HepG2 (cell line): Measurements from ENCODE around the gene P4HB. TPM values are rescaled to one million over a fixed set of nuclear protein-coding genes. Genes with fewer than 3 reads are reported as not detected.

Experiments
- HNRNPL ChIP-seq: fragments of 200-400 bp; formaldehyde crosslinking; IDR thresholded peaks from 2 replicates; pipeline ENCODE4 v1.6.1; 2017; ENCODE audit warnings: mild to moderate bottlenecking, low read depth, low read length
- KDM2A ChIP-seq: sonication (generic); formaldehyde crosslinking; IDR thresholded peaks from 2 replicates; pipeline ENCODE4 v1.4.0; 2020; ENCODE audit warnings: low read depth, missing genetic modification reagents, borderline replicate concordance
- KLF11 ChIP-seq: IDR thresholded peaks from 2 replicates; pipeline ENCODE4 v1.6.1; 2016; ENCODE audit warnings: missing compliant biosample characterization
- MAF1 ChIP-seq: sonication (generic); formaldehyde crosslinking; IDR thresholded peaks from 2 replicates; pipeline ENCODE4 v1.5.0; 2020; ENCODE audit warnings: missing genetic modification reagents, borderline replicate concordance
- MEIS1 ChIP-seq: sonication (generic); formaldehyde crosslinking; IDR thresholded peaks from 2 replicates; pipeline ENCODE4 v1.9.0; 2021; ENCODE audit warnings: mild to moderate bottlenecking, missing genetic modification reagents, moderate library complexity, borderline replicate concordance
- NCOA2 ChIP-seq: sonication (generic); formaldehyde crosslinking; IDR thresholded peaks from 2 replicates; pipeline ENCODE4 v1.8.0; 2022; ENCODE audit warnings: inconsistent platforms
- PHF8 ChIP-seq: sonication (generic); formaldehyde crosslinking; IDR thresholded peaks from 2 replicates; pipeline ENCODE4 v1.5.0; 2020; ENCODE audit warnings: missing genetic modification reagents
- ZMYM3 ChIP-seq: sonication (generic); formaldehyde crosslinking; IDR thresholded peaks from 2 replicates; pipeline ENCODE4 v1.5.1; 2020; ENCODE audit warnings: mild to moderate bottlenecking, missing genetic modification reagents
- ZNF10 ChIP-seq: sonication (generic); formaldehyde crosslinking; IDR thresholded peaks from 2 replicates; pipeline ENCODE4 v1.4.0; 2020; ENCODE audit warnings: mild to moderate bottlenecking, low read depth, missing genetic modification reagents, borderline replicate concordance
- ZNF24 ChIP-seq: fragments of 450-650 bp; IDR thresholded peaks from 2 replicates; pipeline ENCODE4 v1.6.1; 2017; ENCODE audit warnings: antibody characterized with exemption, mild to moderate bottlenecking
- ZNF3 ChIP-seq: IDR thresholded peaks from 2 replicates; pipeline ENCODE4 v1.7.0; 2017; ENCODE audit warnings: inconsistent platforms
- ZNF572 ChIP-seq: sonication (generic); formaldehyde crosslinking; IDR thresholded peaks from 2 replicates; pipeline ENCODE4 v1.5.1; 2020; ENCODE audit warnings: mild to moderate bottlenecking, missing genetic modification reagents
- ZSCAN20 ChIP-seq: sonication (generic); formaldehyde crosslinking; IDR thresholded peaks from 2 replicates; pipeline ENCODE4 v1.4.0; 2020; ENCODE audit warnings: missing genetic modification reagents, mild to moderate bottlenecking, borderline replicate concordance
- ZSCAN29 ChIP-seq: sonication (generic); formaldehyde crosslinking; conservative IDR thresholded peaks from 2 replicates; pipeline ENCODE4 v1.4.0; 2020; ENCODE audit warnings: mild to moderate bottlenecking, missing genetic modification reagents
- polyA plus RNA-seq, 8 experiments: library from polyadenylated mRNA; depleted of rRNA in 3 of 8; stranded (reverse) in 7 of 8; unstranded in 1 of 8; fragments of >200 nt; fragmentation: Illumina TruSeq in 4 of 8; extraction: Trizol in 4 of 8; gene quantifications; 2 replicates each; pipeline versions ENCODE4 v1.2.1 to v1.2.3, GENCODE V29; 2011 to 2016; ENCODE audit warnings: low read depth in 4 of 8, missing spikeins in 1 of 8, mixed read lengths in 1 of 8; ENCODE audit not compliant: insufficient read depth in 1 of 8
- total RNA-seq, 5 experiments: library from RNA; depleted of rRNA; stranded (reverse); fragments of >200 nt; fragmentation: Illumina TruSeq; extraction: Trizol; gene quantifications; 2 replicates each; pipeline ENCODE4 v1.2.3, GENCODE V29; 2016; ENCODE audit warnings: low read depth in 1 of 5
- TF ChIP-seq, protein P1 (sequence below): sonication (generic); IDR thresholded peaks from 2 replicates; pipeline ENCODE4 v1.6.1; 2016; ENCODE audit warnings: low read depth, borderline replicate concordance
- TF ChIP-seq, protein P2 (sequence below): sonication (generic); formaldehyde crosslinking; IDR thresholded peaks from 2 replicates; pipeline ENCODE4 v1.5.1; 2020; ENCODE audit warnings: mild to moderate bottlenecking, missing genetic modification reagents
- TF ChIP-seq, protein P3 (sequence below): sonication (generic); formaldehyde crosslinking; IDR thresholded peaks from 2 replicates; pipeline ENCODE4 v1.5.0; 2020; ENCODE audit warnings: mild to moderate bottlenecking, missing genetic modification reagents, moderate library complexity
- TF ChIP-seq, protein P4 (sequence below): sonication (generic); formaldehyde crosslinking; IDR thresholded peaks from 2 replicates; pipeline ENCODE4 v1.5.1; 2020; ENCODE audit warnings: mild to moderate bottlenecking, moderate library complexity, missing genetic modification reagents

Gene P4HB
- total and polyA plus RNA-seq, 2 of the 13 experiments (the other 11 are each of a cell fraction or from before 2014, with no cell fraction given) = 185 to 782 TPM

DNA sequence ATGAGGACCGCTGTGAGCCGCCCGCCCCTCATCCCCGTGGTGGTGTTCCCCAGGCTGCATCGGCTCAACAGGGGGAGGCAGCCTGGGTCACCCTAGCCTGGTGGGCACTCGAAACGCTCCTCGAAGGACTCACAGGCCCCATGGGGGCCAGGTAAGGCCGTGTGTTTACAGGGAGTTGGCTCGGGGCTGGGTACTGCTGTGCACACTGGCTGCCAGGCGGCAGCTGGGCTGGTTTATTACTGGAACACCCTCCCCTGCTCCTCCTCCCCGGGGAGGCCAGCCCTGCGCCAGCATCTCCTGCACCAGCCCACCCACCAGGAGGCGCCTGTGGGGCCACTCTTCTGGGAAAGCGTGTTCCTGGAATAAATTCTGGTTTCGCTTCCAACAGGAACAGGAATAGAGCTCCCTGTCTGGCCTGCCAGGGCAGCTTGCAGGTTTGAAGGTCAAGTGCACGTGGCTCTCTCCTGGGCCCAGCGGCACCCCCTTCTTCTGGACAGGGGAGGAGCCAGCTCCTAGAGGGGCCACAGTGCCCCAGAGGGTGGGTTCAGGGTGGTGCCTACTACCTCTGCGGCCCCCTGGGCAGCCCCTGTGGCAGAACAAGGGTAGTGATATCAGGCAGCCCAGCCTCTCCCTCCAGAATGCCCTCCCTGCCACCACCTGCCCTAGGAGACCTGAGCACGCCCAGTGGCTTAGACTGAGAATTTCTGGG, 38.6 kb downstream of the P4HB start (continued):
- TF ChIP-seq, protein P1, sequence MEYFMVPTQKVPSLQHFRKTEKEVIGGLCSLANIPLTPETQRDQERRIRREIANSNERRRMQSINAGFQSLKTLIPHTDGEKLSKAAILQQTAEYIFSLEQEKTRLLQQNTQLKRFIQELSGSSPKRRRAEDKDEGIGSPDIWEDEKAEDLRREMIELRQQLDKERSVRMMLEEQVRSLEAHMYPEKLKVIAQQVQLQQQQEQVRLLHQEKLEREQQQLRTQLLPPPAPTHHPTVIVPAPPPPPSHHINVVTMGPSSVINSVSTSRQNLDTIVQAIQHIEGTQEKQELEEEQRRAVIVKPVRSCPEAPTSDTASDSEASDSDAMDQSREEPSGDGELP = peak; percentile 46; the same call in 1 of the 2 replicates
- TF ChIP-seq NCOA2 (CRISPR knock-in tag) (peak; percentile 66), ZNF3 (CRISPR knock-in tag) (0 out of 2 replicates have a peak, but pooled peaks have one; percentile 26), MEIS1 (CRISPR knock-in tag) (peak; percentile 25; the same call in 1 of the 2 replicates), KDM2A (peak; percentile 50; the same call in 1 of the 2 replicates), ZNF10 (CRISPR knock-in tag) (no peak), PHF8 (CRISPR knock-in tag) (peak; percentile 33; the same call in 1 of the 2 replicates), MAF1 (CRISPR knock-in tag) (0 out of 2 replicates have a peak, but pooled peaks have one; percentile 35), ZNF572 (CRISPR knock-in tag) (peak; percentile 49; the same call in 1 of the 2 replicates), ZSCAN20 (CRISPR knock-in tag) (peak; percentile 44; the same call in 1 of the 2 replicates), ZMYM3 (CRISPR knock-in tag) (peak; percentile 77), KLF11 (CRISPR knock-in tag) (peak; percentile 71), HNRNPL (peak; percentile 94), ZSCAN29 (no peak), ZNF24 (no peak)
- TF ChIP-seq, protein P2, sequence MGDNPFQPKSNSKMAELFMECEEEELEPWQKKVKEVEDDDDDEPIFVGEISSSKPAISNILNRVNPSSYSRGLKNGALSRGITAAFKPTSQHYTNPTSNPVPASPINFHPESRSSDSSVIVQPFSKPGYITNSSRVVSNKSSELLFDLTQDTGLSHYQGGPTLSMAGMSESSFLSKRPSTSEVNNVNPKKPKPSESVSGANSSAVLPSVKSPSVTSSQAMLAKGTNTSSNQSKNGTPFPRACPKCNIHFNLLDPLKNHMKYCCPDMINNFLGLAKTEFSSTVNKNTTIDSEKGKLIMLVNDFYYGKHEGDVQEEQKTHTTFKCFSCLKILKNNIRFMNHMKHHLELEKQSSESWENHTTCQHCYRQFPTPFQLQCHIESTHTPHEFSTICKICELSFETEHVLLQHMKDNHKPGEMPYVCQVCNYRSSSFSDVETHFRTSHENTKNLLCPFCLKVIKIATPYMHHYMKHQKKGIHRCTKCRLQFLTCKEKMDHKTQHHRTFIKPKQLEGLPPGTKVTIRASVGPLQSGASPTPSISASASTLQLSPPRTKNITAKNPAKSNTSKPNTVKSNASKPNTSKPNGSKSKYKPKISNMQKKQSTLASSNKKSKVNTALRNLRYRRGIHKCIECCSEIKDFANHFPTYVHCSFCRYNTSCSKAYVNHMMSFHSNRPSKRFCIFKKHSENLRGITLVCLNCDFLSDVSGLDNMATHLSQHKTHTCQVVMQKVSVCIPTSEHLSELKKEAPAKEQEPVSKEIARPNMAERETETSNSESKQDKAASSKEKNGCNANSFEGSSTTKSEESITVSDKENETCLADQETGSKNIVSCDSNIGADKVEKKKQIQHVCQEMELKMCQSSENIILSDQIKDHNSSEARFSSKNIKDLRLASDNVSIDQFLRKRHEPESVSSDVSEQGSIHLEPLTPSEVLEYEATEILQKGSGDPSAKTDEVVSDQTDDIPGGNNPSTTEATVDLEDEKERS = no peak
- TF ChIP-seq, protein P3, sequence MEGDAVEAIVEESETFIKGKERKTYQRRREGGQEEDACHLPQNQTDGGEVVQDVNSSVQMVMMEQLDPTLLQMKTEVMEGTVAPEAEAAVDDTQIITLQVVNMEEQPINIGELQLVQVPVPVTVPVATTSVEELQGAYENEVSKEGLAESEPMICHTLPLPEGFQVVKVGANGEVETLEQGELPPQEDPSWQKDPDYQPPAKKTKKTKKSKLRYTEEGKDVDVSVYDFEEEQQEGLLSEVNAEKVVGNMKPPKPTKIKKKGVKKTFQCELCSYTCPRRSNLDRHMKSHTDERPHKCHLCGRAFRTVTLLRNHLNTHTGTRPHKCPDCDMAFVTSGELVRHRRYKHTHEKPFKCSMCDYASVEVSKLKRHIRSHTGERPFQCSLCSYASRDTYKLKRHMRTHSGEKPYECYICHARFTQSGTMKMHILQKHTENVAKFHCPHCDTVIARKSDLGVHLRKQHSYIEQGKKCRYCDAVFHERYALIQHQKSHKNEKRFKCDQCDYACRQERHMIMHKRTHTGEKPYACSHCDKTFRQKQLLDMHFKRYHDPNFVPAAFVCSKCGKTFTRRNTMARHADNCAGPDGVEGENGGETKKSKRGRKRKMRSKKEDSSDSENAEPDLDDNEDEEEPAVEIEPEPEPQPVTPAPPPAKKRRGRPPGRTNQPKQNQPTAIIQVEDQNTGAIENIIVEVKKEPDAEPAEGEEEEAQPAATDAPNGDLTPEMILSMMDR = peak; percentile 90
- TF ChIP-seq, protein P4, sequence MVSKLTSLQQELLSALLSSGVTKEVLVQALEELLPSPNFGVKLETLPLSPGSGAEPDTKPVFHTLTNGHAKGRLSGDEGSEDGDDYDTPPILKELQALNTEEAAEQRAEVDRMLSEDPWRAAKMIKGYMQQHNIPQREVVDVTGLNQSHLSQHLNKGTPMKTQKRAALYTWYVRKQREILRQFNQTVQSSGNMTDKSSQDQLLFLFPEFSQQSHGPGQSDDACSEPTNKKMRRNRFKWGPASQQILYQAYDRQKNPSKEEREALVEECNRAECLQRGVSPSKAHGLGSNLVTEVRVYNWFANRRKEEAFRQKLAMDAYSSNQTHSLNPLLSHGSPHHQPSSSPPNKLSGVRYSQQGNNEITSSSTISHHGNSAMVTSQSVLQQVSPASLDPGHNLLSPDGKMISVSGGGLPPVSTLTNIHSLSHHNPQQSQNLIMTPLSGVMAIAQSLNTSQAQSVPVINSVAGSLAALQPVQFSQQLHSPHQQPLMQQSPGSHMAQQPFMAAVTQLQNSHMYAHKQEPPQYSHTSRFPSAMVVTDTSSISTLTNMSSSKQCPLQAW = peak; percentile 74
